Measurements from ENCODE around the gene CDKN1C.

Gene CDKN1C

GRCh38 chr11:2844996-2845395, 40.6 kb downstream of the CDKN1C start:
- H3K36me3 ChIP-seq (ENCODE audit: low read depth), result no peaks in the 10 kb centered on the region
- no peak for TF ChIP-seq CTCF (IDR thresholded peaks at IDR 0.05; ENCODE audit: poor library complexity, severe bottlenecking)
- no peak for DNase-seq (ENCODE audit: low spot score)
- no peaks in the 10 kb centered on the region for H3K9me3 ChIP-seq (ENCODE audit: severe bottlenecking)
- no peak overlapping the region for H3K27ac ChIP-seq (ENCODE audit: poor library complexity, severe bottlenecking)
- no peak overlapping the region for H3K4me3 ChIP-seq (ENCODE audit: severe bottlenecking)
- peaks cover 3% of the 10 kb centered on the region for H3K4me1 ChIP-seq (ENCODE audit: insufficient read depth, poor library complexity, severe bottlenecking)
- H3K27me3 ChIP-seq (ENCODE audit: insufficient read depth, poor library complexity, severe bottlenecking), result no peaks in the 10 kb centered on the region
- ATAC-seq (ENCODE audit: low read depth), result no peak

- no peak for TF ChIP-seq CTCF (IDR thresholded peaks at IDR 0.05; ENCODE audit: poor library complexity, severe bottlenecking)
- H3K27me3 ChIP-seq (ENCODE audit: insufficient read depth, poor library complexity, severe bottlenecking), result no peaks in the 10 kb centered on the region
- ATAC-seq (ENCODE audit: low read depth) (peak; percentile 58), DNase-seq (ENCODE audit: low spot score) (no peak)
- H3K27ac ChIP-seq (ENCODE audit: poor library complexity, severe bottlenecking), result no peak overlapping the region
- H3K9me3 ChIP-seq (ENCODE audit: severe bottlenecking), result no peaks in the 10 kb centered on the region
- peaks cover 3% of the 10 kb centered on the region for H3K4me1 ChIP-seq (ENCODE audit: insufficient read depth, poor library complexity, severe bottlenecking)
- no peaks in the 10 kb centered on the region for H3K36me3 ChIP-seq (ENCODE audit: low read depth)
- no peak overlapping the region for H3K4me3 ChIP-seq (ENCODE audit: severe bottlenecking)
Observed at GRCh38 chr11:2844116-2844842, 41.3 kb downstream of the CDKN1C start.

GRCh38 chr11:2843551-2843950, 42.0 kb downstream of the CDKN1C start:
- DNase-seq (ENCODE audit: low spot score), result no peak
- Histone ChIP-seq H3K27me3 (ENCODE audit: insufficient read depth, poor library complexity, severe bottlenecking) (no peaks in the 10 kb centered on the region), H3K27ac (ENCODE audit: poor library complexity, severe bottlenecking) (no peak overlapping the region), H3K36me3 (ENCODE audit: low read depth) (no peaks in the 10 kb centered on the region), H3K4me1 (ENCODE audit: insufficient read depth, poor library complexity, severe bottlenecking) (peaks cover 3% of the 10 kb centered on the region), H3K4me3 (ENCODE audit: severe bottlenecking) (no peak overlapping the region), H3K9me3 (ENCODE audit: severe bottlenecking) (no peaks in the 10 kb centered on the region)
- TF ChIP-seq CTCF (IDR thresholded peaks at IDR 0.05; ENCODE audit: poor library complexity, severe bottlenecking), result no peak
- ATAC-seq (ENCODE audit: low read depth), result no peak

DNA sequence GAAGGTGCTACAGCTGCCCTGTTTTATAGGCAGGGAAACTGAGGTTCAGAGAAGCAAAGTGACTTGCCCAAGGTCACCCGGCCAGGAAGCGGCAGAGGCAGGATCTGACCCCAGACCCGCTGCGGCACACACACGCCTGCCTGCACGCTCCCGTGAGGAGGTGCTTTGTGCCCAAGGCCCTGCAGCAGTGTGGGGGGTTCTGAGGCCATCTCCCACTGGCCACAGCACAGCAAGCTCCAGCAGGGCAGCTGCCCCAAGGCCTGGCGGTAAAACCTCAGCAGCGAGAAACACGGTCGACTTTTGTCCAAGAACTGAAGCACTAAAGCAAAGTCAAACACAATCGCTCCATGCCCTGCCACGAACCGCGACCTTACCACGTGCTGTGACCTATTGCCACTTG, 42.7 kb downstream of the CDKN1C start:
- Histone ChIP-seq H3K36me3 (ENCODE audit: low read depth) (no peaks in the 10 kb centered on the region), H3K4me3 (ENCODE audit: severe bottlenecking) (no peak overlapping the region), H3K27me3 (ENCODE audit: insufficient read depth, poor library complexity, severe bottlenecking) (no peaks in the 10 kb centered on the region), H3K27ac (ENCODE audit: poor library complexity, severe bottlenecking) (no peak overlapping the region), H3K4me1 (ENCODE audit: insufficient read depth, poor library complexity, severe bottlenecking) (peaks cover 3% of the 10 kb centered on the region), H3K9me3 (ENCODE audit: severe bottlenecking) (no peaks in the 10 kb centered on the region)
- ATAC-seq (ENCODE audit: low read depth) (no peak), DNase-seq (ENCODE audit: low spot score) (no peak)
- TF ChIP-seq CTCF (IDR thresholded peaks at IDR 0.05; ENCODE audit: poor library complexity, severe bottlenecking), result no peak

DNA sequence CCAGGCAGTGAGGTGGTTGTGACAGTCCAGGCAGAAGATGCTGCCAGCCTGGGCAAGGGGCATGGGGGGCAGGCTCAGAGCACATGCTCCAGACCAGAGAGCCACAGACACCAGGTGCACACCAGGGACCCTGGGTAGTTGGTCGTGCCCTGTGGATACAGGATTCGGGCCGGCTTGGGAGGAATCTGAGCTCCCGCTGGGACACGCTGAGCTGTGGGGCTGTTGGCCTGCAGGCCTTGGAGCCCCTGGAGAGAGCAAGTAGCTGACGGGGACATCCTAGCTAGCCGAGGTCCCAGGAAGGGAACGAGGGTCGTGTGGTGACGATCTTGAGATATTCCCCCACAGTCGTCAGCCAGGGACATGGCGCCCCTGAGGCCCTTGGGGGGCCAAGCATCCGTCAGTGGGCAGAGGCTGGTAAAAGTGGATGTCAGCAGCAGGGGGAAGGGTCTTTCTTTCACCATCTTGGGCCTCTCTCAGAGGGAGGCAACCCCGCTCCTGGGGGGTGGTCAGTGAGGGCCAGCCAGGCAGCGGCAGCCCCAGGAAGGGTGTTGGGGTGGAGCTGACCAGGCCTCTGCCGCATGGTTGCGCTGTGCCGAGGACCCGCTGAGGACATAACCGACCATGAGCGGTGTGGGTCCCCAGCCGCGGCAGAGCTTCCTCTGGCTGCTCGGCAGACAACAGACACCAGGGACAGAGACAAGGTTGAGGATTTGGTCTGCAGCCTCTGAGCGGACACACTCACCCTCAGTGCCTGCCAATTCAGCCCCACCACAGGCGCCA, 44.0 kb downstream of the CDKN1C start:
- DNase-seq (ENCODE audit: low spot score), result no peak
- no peak for ATAC-seq (ENCODE audit: low read depth)
- H3K4me1 ChIP-seq (ENCODE audit: insufficient read depth, poor library complexity, severe bottlenecking), result peaks cover 3% of the 10 kb centered on the region
- no peaks in the 10 kb centered on the region for H3K36me3 ChIP-seq (ENCODE audit: low read depth)
- no peak for TF ChIP-seq CTCF (IDR thresholded peaks at IDR 0.05; ENCODE audit: poor library complexity, severe bottlenecking)
- no peak overlapping the region for H3K4me3 ChIP-seq (ENCODE audit: severe bottlenecking)
- H3K9me3 ChIP-seq (ENCODE audit: severe bottlenecking), result no peaks in the 10 kb centered on the region
- no peak overlapping the region for H3K27ac ChIP-seq (ENCODE audit: poor library complexity, severe bottlenecking)
- H3K27me3 ChIP-seq (ENCODE audit: insufficient read depth, poor library complexity, severe bottlenecking), result no peaks in the 10 kb centered on the region
